GM21786 (cell line): Measurements from ENCODE around the gene FMO5.
"Not testable (repeated sequence)": the region's sequence is repeated elsewhere in the genome, so short reads cannot be mapped to it uniquely, and the experiment has no call there.

Source experiments
- ATAC-seq: cut with Tn5 transposase; IDR thresholded peaks from one replicate; pipeline ENCODE4 v1.9.1; 2021; ENCODE audit not compliant: unreplicated experiment

FMO5 gene

GRCh38 chr1:147209825-147210821, 15.0 kb downstream of the FMO5 start:
- ATAC-seq, result no peak

- no peak for ATAC-seq
These were observed 16.5 kb downstream of the FMO5 start for GRCh38 chr1:147208619-147209018.

GRCh38 chr1:147207192-147207591, 17.9 kb downstream of the FMO5 start:
- ATAC-seq, result no peak

GRCh38 chr1:147204080-147204479, 21.1 kb downstream of the FMO5 start:
- no peak for ATAC-seq

GRCh38 chr1:147202576-147202975, 22.6 kb downstream of the FMO5 start:
- no peak for ATAC-seq

- ATAC-seq, result no peak
These were observed 23.4 kb downstream of the FMO5 start for GRCh38 chr1:147201786-147202185.

- no peak for ATAC-seq
These were observed 23.9 kb downstream of the FMO5 start for GRCh38 chr1:147201276-147201675.

GRCh38 chr1:147197324-147197723, 27.8 kb downstream of the FMO5 start:
- not testable (repeated sequence) for ATAC-seq

- no peak for ATAC-seq
These were observed 35.6 kb downstream of the FMO5 start for GRCh38 chr1:147189514-147189913.

GRCh38 chr1:147185432-147185831, 39.7 kb downstream of the FMO5 start:
- ATAC-seq, result no peak

- no peak for ATAC-seq
These were observed 47.3 kb downstream of the FMO5 start for GRCh38 chr1:147177611-147178380.

- peak; percentile 84 for ATAC-seq
These were observed 52.7 kb downstream of the FMO5 start, which contains the start of gene PRKAB2 for GRCh38 chr1:147172168-147173016. Gene PRKAB2 (minus strand): TSS chr1:147172470. CDS start chr1:147172144, 326 bp downstream.

- no peak for ATAC-seq
These were observed 53.6 kb downstream of the FMO5 start for GRCh38 chr1:147171399-147172167.

GRCh38 chr1:147169840-147170674, 55.1 kb downstream of the FMO5 start:
- no peak for ATAC-seq

GRCh38 chr1:147169171-147169570, 56.0 kb downstream of the FMO5 start:
- ATAC-seq, result no peak

- ATAC-seq, result no peak
These were observed 56.5 kb downstream of the FMO5 start for GRCh38 chr1:147168626-147169058.

- ATAC-seq, result no peak
These were observed 57.8 kb downstream of the FMO5 start for GRCh38 chr1:147167365-147167764.

GRCh38 chr1:147163019-147163418, 62.1 kb downstream of the FMO5 start:
- no peak for ATAC-seq

- ATAC-seq, result no peak
These were observed 63.0 kb downstream of the FMO5 start for GRCh38 chr1:147162093-147162492.
